Activated T-helper 2 cell treated with anti-CD3 and anti-CD28 coated beads, Interferon-gamma antibody, Interleukin-2, Interleukin-4, amounts not matched to agents 10 μg/mL and 5 μg/mL and 100 μg/mL, durations not matched to agents 14 hours and 24 hours and 36 hours (primary cell): ENCODE results near the gene ABCC6. TPM values are rescaled to one million over a fixed set of nuclear protein-coding genes. Genes with fewer than 3 reads are reported as not detected.
"Not testable (repeated sequence)": the region's sequence is repeated elsewhere in the genome, so short reads cannot be mapped to it uniquely, and the experiment has no call there.

Experiments used
- DNase-seq: peaks from one replicate; pipeline ENCODE4 v3.0.0; 2021; ENCODE audit warnings: low spot score
- H3K27ac Mint-ChIP-seq: one replicate; pipeline ENCODE4 v1.8.0; 2021; ENCODE audit warnings: mixed read lengths
- H3K27me3 Mint-ChIP-seq: one replicate; pipeline ENCODE4 v1.8.0; 2021; ENCODE audit warnings: low read depth, mixed read lengths
- H3K36me3 Mint-ChIP-seq: one replicate; pipeline ENCODE4 v1.8.0; 2021; ENCODE audit warnings: low read depth, mixed read lengths
- H3K4me1 Mint-ChIP-seq: one replicate; pipeline ENCODE4 v1.8.0; 2021; ENCODE audit warnings: low read depth, mixed read lengths
- H3K4me3 Mint-ChIP-seq: one replicate; pipeline ENCODE4 v1.8.0; 2021; ENCODE audit warnings: low read depth, mild to moderate bottlenecking, moderate library complexity, mixed read lengths
- H3K9me3 Mint-ChIP-seq: one replicate; pipeline ENCODE4 v1.8.0; 2021; ENCODE audit warnings: mixed read lengths
- intact Hi-C: fragments of 100-400 bp; cut with micrococcal nuclease; formaldehyde crosslinking; loops from one replicate; pipeline ENCODE4 v1.15.1; 2023
- total RNA-seq: library from RNA; stranded (reverse); gene quantifications from 2 replicates; pipeline ENCODE4 v1.2.3, GENCODE V29; 2022

The ABCC6 gene
- total RNA-seq, 1 donor from 2014 or later, result not detected

DNA sequence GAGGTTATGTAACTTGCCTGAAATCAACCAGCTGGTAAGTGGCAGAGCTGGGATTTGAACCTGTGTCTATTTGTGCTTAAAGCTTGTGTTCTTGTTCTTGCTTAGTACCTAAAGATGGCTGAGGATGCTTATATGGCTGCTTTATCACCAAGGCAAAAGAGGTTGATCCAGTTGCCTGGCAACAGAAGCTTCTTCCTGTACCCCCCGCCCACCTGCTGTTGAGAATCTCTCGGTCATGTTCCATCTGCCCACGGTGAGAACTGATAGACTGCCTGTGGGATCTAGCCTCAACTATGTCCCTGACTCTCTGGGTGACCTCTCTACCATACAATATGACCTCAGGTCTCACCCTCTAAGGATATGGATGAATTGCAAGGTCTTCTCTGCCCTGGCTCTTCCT, 60.7 kb downstream of the ABCC6 start:
- DNase-seq, result no peak
- Mint-ChIP-seq H3K36me3 (no peaks in the 10 kb centered on the region), H3K27ac (no peak overlapping the region), H3K4me1 (no peaks in the 10 kb centered on the region), H3K4me3 (no peak overlapping the region), H3K27me3 (no peaks in the 10 kb centered on the region), H3K9me3 (peaks cover 11% of the 10 kb centered on the region)
- intact Hi-C loops, result no loop called here

DNA sequence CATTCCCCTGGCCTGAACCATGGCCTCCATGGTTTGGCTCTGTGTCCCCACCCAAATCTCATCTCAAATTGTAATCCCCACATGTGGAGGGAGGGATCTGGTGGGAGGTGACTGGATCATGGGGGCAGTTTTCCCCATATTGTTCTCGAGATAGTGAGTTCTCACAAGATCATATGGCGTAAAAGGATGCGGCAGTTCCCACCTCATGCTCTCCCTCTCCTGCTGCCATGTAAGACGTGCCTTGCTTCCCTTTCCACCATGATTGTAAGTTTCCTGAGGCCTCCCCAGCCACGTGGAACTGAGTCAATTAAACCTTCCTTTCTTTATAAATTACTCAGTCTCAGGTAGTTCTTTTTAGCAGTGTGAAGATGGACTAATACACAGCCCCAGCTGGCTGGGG, 61.5 kb downstream of the ABCC6 start:
- H3K27ac Mint-ChIP-seq, H3K4me3 Mint-ChIP-seq, H3K27me3 Mint-ChIP-seq, DNase-seq, H3K36me3 Mint-ChIP-seq, H3K4me1 Mint-ChIP-seq, intact Hi-C loops: not testable (repeated sequence)
- H3K9me3 Mint-ChIP-seq, result peaks cover 11% of the 10 kb centered on the region

DNA sequence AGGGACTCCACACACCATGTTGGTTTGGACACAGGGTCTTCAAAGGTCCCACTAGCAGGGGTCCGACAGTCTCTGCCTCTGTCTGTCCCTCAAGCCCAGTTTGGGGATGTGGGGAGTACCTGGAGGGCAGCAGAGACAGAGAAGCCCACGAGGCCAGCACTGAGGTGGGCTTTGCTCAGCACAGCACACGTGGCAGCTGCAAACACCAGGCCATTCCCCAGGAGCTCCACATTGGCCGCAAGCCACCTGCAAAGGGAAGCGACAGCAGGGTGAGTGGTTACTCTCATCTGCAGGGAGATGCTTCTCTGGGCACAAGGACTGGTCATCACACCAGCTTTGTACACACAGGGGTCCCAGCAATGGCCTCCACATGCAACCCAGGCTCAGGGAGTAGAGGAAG, 62.0 kb downstream of the ABCC6 start:
- Mint-ChIP-seq H3K4me1 (no peaks in the 10 kb centered on the region), H3K27me3 (no peaks in the 10 kb centered on the region), H3K36me3 (no peaks in the 10 kb centered on the region), H3K27ac (no peak overlapping the region), H3K4me3 (no peak overlapping the region), H3K9me3 (peaks cover 11% of the 10 kb centered on the region)
- intact Hi-C loops, result no loop called here
- DNase-seq, result no peak

DNA sequence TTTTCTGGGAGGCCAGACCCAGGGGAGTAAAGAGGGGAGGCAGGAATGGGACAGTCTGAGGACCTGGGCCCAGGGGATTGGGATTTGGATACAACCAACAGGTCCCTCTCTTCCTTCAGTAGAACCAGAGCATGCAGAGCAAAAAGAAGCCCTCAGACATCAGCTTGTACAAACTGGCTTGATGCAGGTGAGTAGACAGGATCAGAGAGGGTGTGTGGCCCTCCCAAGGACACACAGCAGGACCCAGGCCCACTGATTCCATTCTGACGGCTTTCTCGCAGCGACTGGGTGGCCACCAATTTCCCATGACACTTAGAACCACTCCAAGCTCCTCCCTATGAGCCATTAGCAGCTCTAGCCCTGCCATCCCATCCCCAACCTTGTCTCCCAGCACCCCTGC, 63.6 kb downstream of the ABCC6 start:
- H3K36me3 Mint-ChIP-seq, result no peaks in the 10 kb centered on the region
- DNase-seq, result no peak
- intact Hi-C loops, result no loop called here
- H3K27ac Mint-ChIP-seq, result no peak overlapping the region
- H3K27me3 Mint-ChIP-seq, result no peaks in the 10 kb centered on the region
- peaks cover 11% of the 10 kb centered on the region for H3K9me3 Mint-ChIP-seq
- H3K4me3 Mint-ChIP-seq, result no peak overlapping the region
- no peaks in the 10 kb centered on the region for H3K4me1 Mint-ChIP-seq

DNA sequence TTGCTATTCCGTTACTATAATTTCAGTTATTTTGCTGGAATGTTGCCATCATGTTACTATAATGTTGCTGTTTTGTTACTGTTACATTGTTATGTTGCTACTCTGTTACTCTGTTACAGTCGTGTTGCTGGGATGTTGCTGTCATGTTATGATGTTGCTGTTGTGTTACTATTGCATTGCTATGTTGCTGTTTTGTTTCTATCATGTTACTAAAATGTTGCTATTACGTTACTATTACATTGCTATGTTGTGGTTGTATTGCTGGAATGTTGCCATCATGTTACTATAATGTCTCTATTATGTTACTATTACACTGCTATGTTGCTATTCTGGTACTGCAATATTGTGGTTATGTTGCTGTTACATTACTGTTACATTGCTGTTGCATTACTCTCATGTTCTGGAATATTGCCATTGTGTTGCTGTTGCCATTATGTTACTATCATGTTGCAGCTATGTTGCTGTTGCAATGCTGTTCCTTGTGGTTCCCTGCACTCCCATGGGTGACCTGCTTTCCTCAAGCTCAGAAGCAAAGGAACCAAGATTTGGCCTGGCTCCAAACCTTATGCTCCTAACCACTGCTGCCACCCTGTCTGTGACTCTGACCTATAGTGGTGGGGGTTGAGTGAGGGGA, 64.4 kb downstream of the ABCC6 start:
- Mint-ChIP-seq H3K27me3 (no peaks in the 10 kb centered on the region), H3K4me1 (no peaks in the 10 kb centered on the region), H3K9me3 (peaks cover 11% of the 10 kb centered on the region), H3K27ac (no peak overlapping the region), H3K36me3 (no peaks in the 10 kb centered on the region), H3K4me3 (no peak overlapping the region)
- DNase-seq, result no peak
- intact Hi-C loops, result no loop called here

DNA sequence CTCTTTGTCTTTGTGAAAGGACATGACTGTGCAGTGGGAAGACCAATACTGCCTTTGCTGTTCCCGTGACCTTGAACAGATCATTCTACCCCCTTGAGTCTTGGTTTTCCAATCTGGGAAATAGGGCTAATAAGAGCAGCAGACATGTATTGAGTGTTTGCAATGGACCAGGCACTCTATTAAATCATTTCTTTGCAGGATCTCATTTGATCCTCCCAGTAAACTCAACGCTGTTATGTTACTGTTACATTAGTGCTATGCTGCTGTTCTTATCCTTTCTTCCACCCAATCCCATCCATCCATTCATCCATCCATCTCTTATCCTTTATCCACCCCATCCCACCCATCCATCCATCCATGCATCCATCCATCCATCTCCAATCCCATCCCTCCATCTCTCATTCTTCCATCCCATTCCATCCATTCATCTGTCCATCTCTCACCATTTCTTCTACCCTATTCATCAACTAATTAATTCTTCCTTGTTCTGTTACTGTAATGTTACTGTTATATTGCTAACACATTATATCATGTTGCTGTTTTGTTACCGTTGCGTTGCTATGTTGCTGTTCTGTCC, 65.1 kb downstream of the ABCC6 start:
- H3K36me3 Mint-ChIP-seq, result no peaks in the 10 kb centered on the region
- no peaks in the 10 kb centered on the region for H3K4me1 Mint-ChIP-seq
- no peak for DNase-seq
- no peak overlapping the region for H3K27ac Mint-ChIP-seq
- H3K9me3 Mint-ChIP-seq, result peaks cover 11% of the 10 kb centered on the region
- no peaks in the 10 kb centered on the region for H3K27me3 Mint-ChIP-seq
- H3K4me3 Mint-ChIP-seq, result no peak overlapping the region
- intact Hi-C loops, result no loop called here

DNA sequence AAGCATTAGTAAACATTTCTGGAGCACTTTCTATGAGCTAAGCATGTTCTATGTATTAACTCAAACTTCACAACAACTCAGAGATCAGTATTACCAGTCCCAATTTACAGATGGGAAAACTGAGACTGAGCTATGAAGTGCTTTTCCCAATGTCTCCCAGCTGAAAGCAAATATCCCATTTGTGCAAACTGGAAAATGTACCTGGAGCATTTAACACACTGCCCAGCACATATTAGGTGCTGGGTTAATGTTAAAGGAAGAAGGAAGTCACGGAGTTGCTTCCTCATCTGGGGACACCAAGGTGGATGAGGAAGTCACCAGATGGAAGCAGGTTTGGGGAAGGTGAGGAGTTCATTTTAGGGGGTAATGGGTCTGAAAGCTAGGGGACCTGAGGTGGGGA, 66.1 kb downstream of the ABCC6 start:
- Mint-ChIP-seq H3K36me3 (no peaks in the 10 kb centered on the region), H3K27ac (no peak overlapping the region), H3K9me3 (peaks cover 11% of the 10 kb centered on the region), H3K4me1 (no peaks in the 10 kb centered on the region), H3K27me3 (no peaks in the 10 kb centered on the region), H3K4me3 (no peak overlapping the region)
- no peak for DNase-seq
- intact Hi-C loops, result no loop called here

DNA sequence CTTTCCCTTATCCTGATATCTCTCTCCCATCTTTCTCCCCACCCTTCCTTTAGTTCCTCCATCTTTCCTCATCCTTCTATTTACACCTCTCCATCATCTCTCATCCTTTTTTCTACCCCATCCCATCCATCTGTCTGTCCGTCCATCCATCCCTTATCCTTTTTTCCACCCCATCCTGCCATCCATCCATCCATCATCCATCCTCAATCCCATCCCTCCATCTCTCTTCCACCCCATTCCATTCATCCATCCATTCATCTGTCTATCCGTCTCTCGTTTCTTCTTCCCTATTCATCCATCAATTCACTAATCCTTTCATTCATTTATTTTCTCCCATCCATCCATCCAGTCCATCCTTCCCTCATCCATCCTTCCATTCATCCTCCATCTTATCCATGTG, 68.1 kb downstream of the ABCC6 start:
- H3K4me1 Mint-ChIP-seq, result peaks cover 3% of the 10 kb centered on the region

DNA sequence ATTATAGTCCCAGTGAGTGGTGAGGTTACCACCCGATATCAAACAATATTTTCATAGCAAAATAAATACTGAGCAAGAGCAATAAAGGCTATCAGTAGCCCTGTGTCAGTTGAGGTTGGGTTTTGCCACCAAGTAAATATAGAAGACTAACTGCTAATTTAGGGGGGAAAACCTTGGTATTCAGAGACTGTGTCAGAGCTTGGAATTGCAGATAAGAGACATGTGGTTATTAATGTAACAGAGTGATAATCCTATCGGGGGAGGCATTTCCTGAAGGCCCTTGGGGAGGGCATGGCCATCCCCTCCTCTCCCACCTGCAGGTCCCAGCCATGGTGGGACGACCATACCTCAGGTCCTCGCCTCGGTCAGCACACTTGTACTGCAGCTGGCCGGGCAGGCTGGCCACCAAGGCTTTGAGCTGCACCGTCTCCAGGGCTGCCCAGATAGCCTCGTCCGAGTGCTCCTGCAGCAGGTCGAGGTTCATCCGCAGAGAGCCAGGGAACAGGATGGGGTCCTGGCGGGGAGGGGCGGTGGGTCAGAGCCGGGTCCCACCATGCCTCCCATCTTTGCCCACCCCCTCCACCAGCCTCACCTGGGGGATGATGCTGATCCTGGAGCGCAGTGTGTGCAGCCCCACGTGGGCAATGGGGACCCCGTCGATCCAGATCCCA, 68.9 kb downstream of the ABCC6 start:
- DNase-seq, result no peak
- Mint-ChIP-seq H3K4me3 (no peak overlapping the region), H3K27ac (no peak overlapping the region), H3K4me1 (peaks cover 3% of the 10 kb centered on the region), H3K9me3 (peaks cover 11% of the 10 kb centered on the region), H3K36me3 (no peaks in the 10 kb centered on the region), H3K27me3 (no peaks in the 10 kb centered on the region)
- intact Hi-C loops, result no loop called here

More for the DNA sequence above, 68.1 kb downstream of the ABCC6 start:
- Mint-ChIP-seq H3K27me3 (no peaks in the 10 kb centered on the region), H3K27ac (no peak overlapping the region), H3K36me3 (no peaks in the 10 kb centered on the region), H3K4me3 (no peak overlapping the region), H3K9me3 (peaks cover 11% of the 10 kb centered on the region)
- no peak for DNase-seq
- intact Hi-C loops, result no loop called here

DNA sequence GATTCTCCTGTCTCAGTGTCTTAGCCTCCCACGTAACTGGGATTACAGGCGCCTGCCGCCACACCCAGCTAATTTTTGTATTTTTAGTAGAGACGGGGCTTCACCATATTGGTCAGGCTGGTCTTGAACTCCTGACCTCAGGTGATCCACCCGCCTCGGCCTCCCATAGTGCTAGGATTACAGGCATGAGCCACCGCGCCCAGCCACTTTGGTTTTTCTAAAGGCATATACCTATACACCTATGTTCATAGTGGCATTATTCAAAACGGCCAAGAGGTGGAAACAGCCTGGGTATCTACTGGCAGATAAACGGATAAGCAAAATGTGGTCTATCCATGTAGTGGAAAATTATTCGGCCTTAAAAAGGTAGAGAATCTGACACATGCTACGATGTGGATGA, 70.3 kb downstream of the ABCC6 start:
- H3K4me3 Mint-ChIP-seq, DNase-seq, H3K4me1 Mint-ChIP-seq, H3K27me3 Mint-ChIP-seq, H3K36me3 Mint-ChIP-seq, H3K27ac Mint-ChIP-seq, intact Hi-C loops, H3K9me3 Mint-ChIP-seq: not testable (repeated sequence)

DNA sequence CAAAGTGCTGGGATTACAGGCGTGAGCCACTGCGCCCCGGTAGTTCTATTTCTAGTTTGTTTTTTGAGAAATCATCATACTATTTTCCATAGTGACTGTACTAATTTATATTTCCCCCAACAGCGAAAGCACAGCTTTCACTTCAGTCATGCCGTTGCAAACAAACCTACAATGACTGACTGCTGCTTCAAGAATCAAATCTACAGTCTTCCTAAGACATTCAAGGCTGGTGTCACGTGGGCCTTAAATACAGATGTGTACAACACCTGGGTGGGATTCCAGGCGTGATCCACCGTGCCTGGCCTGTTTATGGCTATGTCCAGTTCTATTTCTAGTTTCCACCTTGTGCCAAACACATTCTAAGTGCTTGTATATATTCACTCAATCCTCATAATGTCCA, 72.0 kb downstream of the ABCC6 start:
- no peaks in the 10 kb centered on the region for H3K9me3 Mint-ChIP-seq
- no peak overlapping the region for H3K27ac Mint-ChIP-seq
- no peaks in the 10 kb centered on the region for H3K36me3 Mint-ChIP-seq
- H3K4me3 Mint-ChIP-seq, result no peak overlapping the region
- H3K4me1 Mint-ChIP-seq, result peaks cover 3% of the 10 kb centered on the region
- DNase-seq, result no peak
- intact Hi-C loops, result no loop called here
- H3K27me3 Mint-ChIP-seq, result no peaks in the 10 kb centered on the region

DNA sequence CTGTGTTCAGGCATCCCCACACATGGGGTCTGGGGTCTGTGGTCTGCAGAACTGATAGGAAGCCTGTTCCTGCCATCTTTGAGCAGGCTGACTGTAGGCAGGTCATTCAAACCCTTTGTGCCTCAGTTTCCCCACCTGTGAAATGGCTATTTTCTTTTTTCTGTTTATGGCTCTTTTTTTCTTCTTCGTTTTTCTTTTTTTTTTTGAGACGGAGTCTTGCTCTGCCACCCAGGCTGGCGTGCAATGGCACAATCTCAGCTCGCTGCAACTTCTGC, 72.5 kb downstream of the ABCC6 start:
- H3K4me1 Mint-ChIP-seq, result peaks cover 3% of the 10 kb centered on the region
- no peak for DNase-seq
- no peaks in the 10 kb centered on the region for H3K9me3 Mint-ChIP-seq
- H3K27me3 Mint-ChIP-seq, result no peaks in the 10 kb centered on the region
- intact Hi-C loops, result no loop called here
- H3K4me3 Mint-ChIP-seq, result no peak overlapping the region
- no peaks in the 10 kb centered on the region for H3K36me3 Mint-ChIP-seq
- no peak overlapping the region for H3K27ac Mint-ChIP-seq

DNA sequence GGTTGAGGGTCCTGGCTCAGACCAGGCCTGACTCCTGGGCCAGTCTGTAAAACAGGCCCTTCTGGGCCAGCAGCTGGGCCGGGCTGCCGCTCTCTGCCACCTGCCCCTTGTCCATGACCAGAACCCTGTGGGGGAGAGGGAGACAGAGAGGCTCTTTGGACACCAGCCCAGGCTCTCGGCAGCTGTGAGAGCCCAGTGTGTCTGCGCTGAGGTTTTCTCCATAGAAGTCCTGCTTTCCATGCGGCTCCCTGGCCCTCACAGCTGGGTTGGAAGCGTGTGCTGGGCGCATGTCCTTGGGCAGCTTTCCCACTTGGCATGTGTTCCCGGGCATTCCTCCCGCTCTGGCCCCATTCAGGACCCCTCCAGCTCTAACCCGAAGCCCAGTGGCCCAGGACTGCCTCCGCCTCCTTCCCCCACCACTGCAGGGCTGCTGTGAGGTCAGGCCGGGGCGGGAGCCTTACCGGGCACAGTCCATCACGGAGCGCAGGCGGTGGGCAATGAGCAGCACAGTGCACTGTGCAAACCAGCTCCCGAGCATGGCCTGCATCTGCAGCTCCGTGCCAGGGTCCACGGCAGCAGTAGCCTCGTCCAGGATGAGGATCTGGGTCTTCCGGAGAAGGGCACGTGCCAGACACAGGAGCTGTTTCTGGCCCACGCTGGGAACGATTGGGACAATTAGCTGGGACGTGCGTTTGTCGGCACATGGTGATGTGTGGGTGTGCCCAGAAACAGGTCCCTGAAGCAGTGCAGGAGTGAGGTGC, 73.0 kb downstream of the ABCC6 start:
- H3K9me3 Mint-ChIP-seq, result no peaks in the 10 kb centered on the region
- H3K36me3 Mint-ChIP-seq, result peaks cover 5% of the 10 kb centered on the region
- H3K4me1 Mint-ChIP-seq, result peaks cover 3% of the 10 kb centered on the region
- no peaks in the 10 kb centered on the region for H3K27me3 Mint-ChIP-seq
- DNase-seq, result no peak
- no peak overlapping the region for H3K27ac Mint-ChIP-seq
- intact Hi-C loops, result no loop called here
- no peak overlapping the region for H3K4me3 Mint-ChIP-seq
